ENCODE measurements around the gene THRB. TPM values are rescaled to one million over a fixed set of nuclear protein-coding genes. Genes with fewer than 3 reads are reported as not detected.

THRB gene
- total RNA-seq, 6 experiments from 2014 or later, result 14.5 to 29.5 (median 17.3) TPM

GRCh38 chr3:24315356-24315755 lies 179.3 kb downstream of the THRB start:
- H3K27me3 ChIP-seq, result no peaks in the 10 kb centered on the region
- ATAC-seq (no peak), DNase-seq (no peak)
- no peak overlapping the region for H3K27ac ChIP-seq
- H3K9me3 ChIP-seq, result no peaks in the 10 kb centered on the region
- no peaks in the 10 kb centered on the region for H3K36me3 ChIP-seq
- no peak overlapping the region for H3K4me3 ChIP-seq
- H3K4me1 ChIP-seq, result peaks cover 0 to 14% (median 5%) of the 10 kb centered on the region in 4 donors
- intact Hi-C loops (cut with DNase I), result no loop called here
- WGBS (ENCODE audit: insufficient coverage, low coverage, low lambda C conversion rate, missing lambda C conversion rate), result 83% methylated on average over 1 of the region's 7 CpGs
- TF ChIP-seq CTCF (IDR thresholded peaks at IDR 0.05) (no peak), POLR2A (IDR thresholded peaks at IDR 0.05) (no peak)

- DNase-seq (no peak), ATAC-seq (no peak)
- Histone ChIP-seq H3K36me3 (no peaks in the 10 kb centered on the region), H3K4me1 (peaks cover 0 to 6% (median 2%) of the 10 kb centered on the region in 4 donors), H3K9me3 (no peaks in the 10 kb centered on the region), H3K4me3 (no peak overlapping the region), H3K27ac (no peak overlapping the region), H3K27me3 (no peaks in the 10 kb centered on the region)
- intact Hi-C loops (cut with DNase I), result no loop called here
- TF ChIP-seq POLR2A (IDR thresholded peaks at IDR 0.05), result no peak
- no peak for TF ChIP-seq CTCF (IDR thresholded peaks at IDR 0.05)
- WGBS (ENCODE audit: insufficient coverage, low coverage, low lambda C conversion rate, missing lambda C conversion rate), result 85% methylated on average over 2 of the region's 2 CpGs
Observed at GRCh38 chr3:24311881-24312280, 182.8 kb downstream of the THRB start.

GRCh38 chr3:24310887-24311286 lies 183.8 kb downstream of the THRB start:
- intact Hi-C loops (cut with DNase I), result no loop called here
- TF ChIP-seq CTCF (IDR thresholded peaks at IDR 0.05) (no peak), POLR2A (IDR thresholded peaks at IDR 0.05) (no peak)
- ATAC-seq (no peak), DNase-seq (no peak)
- H3K27ac ChIP-seq, result no peak overlapping the region
- H3K9me3 ChIP-seq, result no peaks in the 10 kb centered on the region
- no peaks in the 10 kb centered on the region for H3K36me3 ChIP-seq
- no peaks in the 10 kb centered on the region for H3K27me3 ChIP-seq
- H3K4me1 ChIP-seq, result no peaks in the 10 kb centered on the region
- H3K4me3 ChIP-seq, result no peak overlapping the region

GRCh38 chr3:24306518-24306917 lies 188.1 kb downstream of the THRB start:
- H3K9me3 ChIP-seq, result no peaks in the 10 kb centered on the region
- 85% methylated on average over 3 of the region's 3 CpGs for WGBS (ENCODE audit: insufficient coverage, low coverage, low lambda C conversion rate, missing lambda C conversion rate)
- TF ChIP-seq POLR2A (IDR thresholded peaks at IDR 0.05) (no peak), CTCF (IDR thresholded peaks at IDR 0.05) (no peak)
- DNase-seq, result no peak
- intact Hi-C loops (cut with DNase I), result no loop called here
- no peak for ATAC-seq
- H3K4me3 ChIP-seq, result no peak overlapping the region
- peaks cover 0 to 7% (median 0%) of the 10 kb centered on the region in 4 donors for H3K4me1 ChIP-seq
- no peaks in the 10 kb centered on the region for H3K27me3 ChIP-seq
- no peaks in the 10 kb centered on the region for H3K36me3 ChIP-seq
- no peak overlapping the region for H3K27ac ChIP-seq
